NCI-H524 (cell line): ENCODE measurements around the gene C5orf52.
"Not testable (repeated sequence)": the region's sequence is repeated elsewhere in the genome, so short reads cannot be mapped to it uniquely, and the experiment has no call there.

Source experiments
- DNase-seq, 2 experiments: peaks; one replicate each; lab custom pipeline; 2025; lab: John Stamatoyannopoulos, UW

The C5orf52 gene

GRCh38 chr5:157679801-157680200 lies 8.5 kb downstream of the C5orf52 start:
- DNase-seq: no peak

DNA sequence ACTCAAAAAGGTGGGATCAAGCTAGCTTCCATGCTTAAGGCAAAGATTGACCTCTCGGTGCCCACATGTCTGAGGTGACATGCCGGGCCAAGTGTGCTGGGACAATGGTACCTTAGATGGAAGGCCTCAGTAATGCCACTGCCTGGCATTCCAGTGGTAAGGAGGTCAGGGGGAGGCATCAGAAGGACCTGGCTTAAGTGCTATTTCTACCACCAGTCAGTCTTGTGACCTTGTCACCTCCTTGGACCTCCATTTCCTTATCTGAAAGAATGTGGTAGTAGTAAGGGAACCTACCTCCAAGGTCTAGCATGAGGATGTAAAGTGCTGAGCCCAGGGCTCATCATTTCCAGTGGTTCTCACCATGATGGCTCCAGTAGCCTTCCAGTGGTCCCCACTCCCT lies 8.9 kb downstream of the C5orf52 start:
- no peak for DNase-seq

DNA sequence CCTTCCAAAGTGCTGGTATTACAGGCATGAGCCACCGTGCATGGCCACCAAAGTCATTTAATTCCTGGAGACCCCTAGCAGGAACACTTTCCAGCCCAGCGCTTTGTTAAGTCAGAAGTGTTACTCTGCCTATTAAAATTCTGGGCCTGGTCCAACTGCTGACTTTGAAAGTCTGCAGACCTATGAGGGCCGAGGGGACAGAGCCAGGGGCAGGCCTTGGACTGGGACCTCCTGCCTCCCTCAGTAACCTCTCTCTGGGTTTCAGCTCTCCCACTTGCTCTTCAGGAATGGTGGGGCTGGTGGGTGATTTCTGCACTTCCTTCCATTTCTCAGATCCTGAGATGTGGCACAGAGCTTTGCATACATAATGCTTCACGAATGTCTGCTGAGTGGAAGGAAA lies 9.7 kb downstream of the C5orf52 start:
- no peak for DNase-seq

DNA sequence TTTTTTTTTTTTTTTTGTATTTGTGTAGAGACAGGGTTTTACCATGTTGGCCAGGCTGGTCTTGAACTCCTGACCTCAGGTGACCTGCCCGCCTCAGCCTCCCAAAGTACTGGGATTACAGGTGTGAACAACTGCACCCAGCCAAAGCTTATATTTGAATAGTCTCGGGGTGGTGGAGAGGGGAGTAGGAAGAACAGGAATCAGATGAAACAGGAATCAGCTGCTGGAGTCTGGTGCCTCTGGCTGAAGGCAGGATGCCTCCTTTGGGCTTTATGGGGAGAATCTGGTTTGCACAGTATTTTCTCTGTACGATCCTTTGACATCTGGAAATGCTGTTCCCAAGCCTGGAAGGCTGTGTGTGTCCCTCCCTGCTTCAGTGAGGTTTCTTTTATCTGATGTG lies 10.9 kb downstream of the C5orf52 start:
- DNase-seq: no peak

GRCh38 chr5:157686276-157687197 lies 15.2 kb downstream of the C5orf52 start:
- not testable (repeated sequence) for DNase-seq

- no peak for DNase-seq
Measured at GRCh38 chr5:157687198-157687554, 15.8 kb downstream of the C5orf52 start.

- DNase-seq: no peak
Measured at GRCh38 chr5:157689942-157690689, 18.8 kb downstream of the C5orf52 start.

GRCh38 chr5:157690690-157691433 lies 19.5 kb downstream of the C5orf52 start:
- DNase-seq: no peak

GRCh38 chr5:157693816-157694215 lies 22.5 kb downstream of the C5orf52 start:
- not testable (repeated sequence) for DNase-seq

- DNase-seq: not testable (repeated sequence)
Measured at GRCh38 chr5:157696154-157696553, 24.8 kb downstream of the C5orf52 start.

DNA sequence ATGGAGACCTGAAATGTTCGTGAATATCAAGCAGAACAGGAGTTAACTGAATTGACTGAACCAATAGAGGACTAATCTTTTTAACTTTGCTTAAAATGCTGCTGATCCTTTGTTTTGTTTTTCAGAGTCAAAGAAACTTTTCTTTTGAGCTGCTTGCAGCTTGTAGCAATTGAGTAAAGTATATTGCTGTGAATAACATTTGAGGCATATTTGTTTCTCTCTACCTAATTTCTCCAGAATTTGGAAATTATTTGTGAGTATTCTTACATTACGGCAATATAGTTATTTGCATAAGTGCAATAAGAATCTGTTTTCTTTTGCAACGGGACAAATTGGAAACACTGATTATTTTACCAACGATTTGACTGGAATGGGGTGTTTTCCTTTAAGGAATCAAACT lies 27.3 kb downstream of the C5orf52 start:
- DNase-seq: not testable (repeated sequence)

- no peak for DNase-seq
Measured at GRCh38 chr5:157703736-157704135, 32.4 kb downstream of the C5orf52 start.

DNA sequence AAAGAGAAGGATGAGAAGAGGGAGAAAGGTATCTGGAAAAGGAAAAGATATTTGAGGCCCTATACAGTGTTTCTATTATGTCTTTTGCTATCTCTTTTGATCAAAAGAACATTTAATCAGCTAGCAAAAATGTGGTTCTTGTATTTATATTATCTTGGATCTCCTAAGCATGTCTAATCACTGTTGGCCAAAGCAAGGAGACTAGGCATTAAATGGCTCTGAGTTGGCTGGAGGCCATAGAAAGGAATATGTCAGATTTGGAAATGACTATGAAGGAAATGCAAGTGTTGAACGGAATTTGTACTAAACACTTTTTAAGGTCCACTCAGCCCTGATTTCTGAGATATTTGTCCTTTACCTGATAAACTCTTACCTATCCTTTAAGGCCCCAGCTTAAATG lies 37.5 kb downstream of the C5orf52 start:
- DNase-seq: no peak

DNA sequence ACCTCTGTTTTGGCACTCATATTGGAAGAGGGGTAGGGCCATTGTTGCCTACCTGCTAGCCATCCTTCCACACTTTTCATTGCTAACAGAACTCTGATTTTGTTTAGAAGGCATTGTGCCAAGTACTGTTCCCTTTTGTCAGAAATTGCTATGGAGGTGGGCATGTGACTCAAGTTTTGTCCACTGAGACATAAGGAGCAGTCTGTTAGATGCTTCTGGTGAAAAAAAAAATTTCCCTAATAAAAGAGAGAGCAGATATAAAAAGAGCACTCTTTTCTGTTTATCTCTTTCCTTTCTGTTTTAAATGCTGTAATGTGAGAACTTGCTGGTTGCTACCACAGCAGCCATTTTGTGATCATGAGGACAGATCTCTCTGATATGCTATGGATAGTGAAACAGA lies 38.0 kb downstream of the C5orf52 start:
- no peak for DNase-seq

DNA sequence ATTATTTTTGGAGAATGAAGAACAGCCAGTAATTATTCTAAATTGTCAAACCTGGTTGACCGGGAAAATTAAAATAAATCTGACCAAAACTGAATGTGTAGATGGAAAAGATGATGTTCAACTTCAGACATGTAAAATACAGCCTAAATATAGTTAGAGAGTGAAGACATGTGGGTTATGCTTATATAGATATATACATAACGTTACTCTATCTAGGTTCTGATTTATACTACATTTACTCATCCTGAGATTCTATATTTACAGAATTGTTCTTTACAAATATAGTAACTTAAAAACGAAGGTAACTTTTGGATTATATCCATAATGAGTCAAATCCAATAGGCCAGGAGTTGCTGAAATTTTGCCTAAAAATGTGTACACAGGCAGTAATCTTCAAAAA lies 39.1 kb downstream of the C5orf52 start:
- DNase-seq: no peak

GRCh38 chr5:157710882-157711281 lies 39.5 kb downstream of the C5orf52 start:
- DNase-seq: no peak

DNA sequence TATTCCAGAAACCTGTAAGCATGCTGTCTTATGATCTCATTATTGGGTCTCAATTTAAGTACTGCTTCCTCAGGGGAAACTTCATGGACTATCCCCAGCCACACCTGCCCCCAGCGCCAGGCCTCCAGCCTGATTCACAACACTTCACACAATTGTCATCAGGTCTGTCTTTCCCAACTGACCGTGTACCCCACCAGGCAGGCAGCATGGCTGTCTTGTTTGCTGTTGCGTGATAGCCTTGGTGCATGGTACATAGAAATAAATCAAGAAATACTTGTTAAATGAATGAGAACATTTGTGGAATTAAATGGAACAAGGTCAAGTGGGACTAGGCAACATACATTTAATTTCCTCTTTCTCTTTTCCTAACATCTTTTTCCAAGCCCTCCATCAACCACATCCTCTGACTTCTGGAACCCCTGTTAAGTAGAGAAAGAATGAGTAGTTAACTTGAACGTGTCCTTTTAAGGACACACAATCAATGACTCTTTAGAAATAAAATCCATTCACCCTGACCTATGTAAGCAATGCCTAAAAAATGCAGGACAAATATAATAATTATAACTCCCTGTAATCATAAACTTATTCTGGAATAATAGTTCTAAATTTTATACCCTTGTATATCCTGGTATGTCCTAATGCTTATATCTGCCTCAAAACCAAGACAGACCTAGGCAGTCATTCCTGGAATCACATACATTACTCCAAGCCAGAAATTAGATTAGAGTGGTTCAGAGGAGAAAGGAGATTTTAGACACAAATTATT lies 42.7 kb downstream of the C5orf52 start:
- DNase-seq: no peak

- no peak for DNase-seq
Measured at GRCh38 chr5:157714596-157714864, 43.2 kb downstream of the C5orf52 start.

DNA sequence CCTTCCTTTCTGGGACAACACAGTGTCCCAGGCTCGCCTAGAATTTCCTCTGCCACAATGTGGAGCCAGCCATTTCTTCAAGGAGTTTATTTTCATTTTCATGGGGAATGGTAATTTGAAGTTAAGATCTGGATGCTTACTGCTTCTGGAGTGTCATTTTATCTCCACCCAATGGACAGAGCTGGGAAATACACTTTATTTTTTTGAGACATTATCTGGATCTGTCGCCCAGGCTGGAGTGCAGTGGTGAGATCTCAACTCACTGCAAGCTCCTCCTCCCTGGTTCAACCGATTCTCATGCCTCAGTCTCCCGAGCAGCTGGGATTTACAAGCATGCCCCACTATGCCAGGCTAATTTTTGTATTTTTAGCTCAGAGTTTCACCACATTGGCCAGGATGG lies 47.2 kb downstream of the C5orf52 start:
- DNase-seq: peak; percentile 10 to 44

GRCh38 chr5:157719245-157719644 lies 47.9 kb downstream of the C5orf52 start:
- no peak for DNase-seq

- no peak for DNase-seq
Measured at GRCh38 chr5:157721159-157721558, 49.8 kb downstream of the C5orf52 start.

DNA sequence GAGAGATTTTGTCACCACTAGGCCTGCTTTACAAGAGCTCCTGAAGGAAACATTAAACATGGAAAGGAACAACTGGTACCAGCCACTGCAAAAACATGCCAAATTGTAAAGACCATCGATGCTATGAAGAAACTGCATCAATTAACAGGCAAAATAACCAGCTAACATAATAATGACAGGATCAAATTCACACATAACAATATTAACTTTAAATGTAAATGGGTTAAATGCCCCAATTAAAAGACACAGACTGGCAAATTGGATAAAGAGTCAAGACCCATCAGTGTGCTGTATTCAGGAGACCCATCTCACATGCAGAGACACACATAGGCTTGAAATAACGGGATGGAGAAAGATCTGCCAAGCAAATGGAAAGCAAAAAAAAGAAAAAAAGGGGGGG lies 51.6 kb downstream of the C5orf52 start:
- DNase-seq: not testable (repeated sequence)
